Mesodermal cell (in vitro differentiated cells): ENCODE data around the gene HYI.
"Not testable (repeated sequence)": the region's sequence is repeated elsewhere in the genome, so short reads cannot be mapped to it uniquely, and the experiment has no call there.

Experiments
- H3K27ac ChIP-seq: 2 replicates; pipeline ENCODE4 v1.7.0; 2013; ENCODE audit warnings: mild to moderate bottlenecking, low read depth, low read length, moderate library complexity; ENCODE audit not compliant: severe bottlenecking
- H3K36me3 ChIP-seq: 2 replicates; pipeline ENCODE4 v1.7.1; 2013; ENCODE audit warnings: mild to moderate bottlenecking, low read length, moderate library complexity; ENCODE audit not compliant: control insufficient read depth, insufficient read depth
- H3K4me1 ChIP-seq: one replicate; pipeline ENCODE4 v1.7.1; 2013; ENCODE audit warnings: mild to moderate bottlenecking, low read length; ENCODE audit not compliant: insufficient read depth, control insufficient read depth, poor library complexity, severe bottlenecking
- H3K4me3 ChIP-seq: 2 replicates; pipeline ENCODE4 v1.7.0; 2013; ENCODE audit warnings: low read length, control low read depth, mild to moderate bottlenecking; ENCODE audit not compliant: insufficient read depth, poor library complexity, severe bottlenecking; ENCODE audit errors: extremely low read depth
- H3K9me3 ChIP-seq: 2 replicates; pipeline ENCODE4 v1.7.1; 2013; ENCODE audit warnings: mild to moderate bottlenecking, low read length, moderate library complexity; ENCODE audit not compliant: control insufficient read depth
- WGBS, 2 experiments: methylation state at CpG; one replicate each; pipeline ENCODE4 v1.1.5; 2013; ENCODE audit warnings: missing lambda C conversion rate in 2 of 2; ENCODE audit not compliant: insufficient coverage in 2 of 2; 5-methylcytosine and 5-hydroxymethylcytosine counted together

The HYI gene

DNA sequence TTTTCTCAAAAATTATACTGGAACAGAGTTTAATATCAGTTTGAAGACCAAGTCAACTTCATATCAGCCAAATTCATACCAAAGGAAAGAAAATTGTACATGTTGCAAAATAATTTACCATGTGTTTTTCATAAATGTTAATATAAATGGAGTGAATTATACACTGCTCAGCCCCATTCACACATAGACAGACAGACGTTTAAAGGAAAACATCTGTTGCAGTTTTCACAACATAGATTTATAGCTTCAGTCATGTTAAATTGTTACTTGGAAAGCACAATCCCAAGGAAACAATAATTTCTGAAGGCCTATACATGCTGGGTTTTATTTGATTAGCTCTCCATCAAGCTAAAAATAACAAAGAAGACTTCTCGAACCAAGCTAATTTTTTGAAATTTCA, 27.8 kb upstream of the HYI start:
- H3K27ac ChIP-seq, result no peak overlapping the region
- peaks cover under 1% of the 10 kb centered on the region for H3K4me1 ChIP-seq
- no peak overlapping the region for H3K4me3 ChIP-seq
- no peaks in the 10 kb centered on the region for H3K36me3 ChIP-seq
- no CpG with 5 or more reads among the region's 2 CpGs for WGBS, 2 experiments
- H3K9me3 ChIP-seq, result peaks cover 19% of the 10 kb centered on the region

DNA sequence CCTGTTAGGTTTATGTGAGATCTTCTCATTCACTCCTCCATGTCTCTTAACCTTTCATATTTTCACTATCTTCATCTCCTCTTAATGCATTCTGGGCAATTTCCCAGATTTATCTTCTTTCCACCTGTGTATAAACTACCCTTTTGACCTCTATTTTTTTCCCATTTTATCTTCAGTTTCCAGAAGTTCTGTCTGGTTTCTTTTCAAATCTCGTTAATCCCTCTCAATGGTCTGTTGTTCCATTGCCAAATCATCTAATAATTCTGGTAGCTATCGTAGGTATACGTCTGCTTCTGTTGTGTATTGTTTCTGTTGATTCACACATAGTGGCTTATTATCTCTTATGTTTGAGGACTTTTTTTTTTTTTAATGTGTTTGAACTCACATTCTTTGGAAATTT, 25.7 kb upstream of the HYI start:
- Histone ChIP-seq H3K27ac (no peak overlapping the region), H3K4me1 (peaks cover 12% of the 10 kb centered on the region), H3K36me3 (no peaks in the 10 kb centered on the region), H3K4me3 (no peak overlapping the region), H3K9me3 (peaks cover 20% of the 10 kb centered on the region)
- 100% methylated on average over 1 of the region's 3 CpGs; no CpG with 5 or more reads in 1 of the 2 experiments for WGBS, 2 experiments

DNA sequence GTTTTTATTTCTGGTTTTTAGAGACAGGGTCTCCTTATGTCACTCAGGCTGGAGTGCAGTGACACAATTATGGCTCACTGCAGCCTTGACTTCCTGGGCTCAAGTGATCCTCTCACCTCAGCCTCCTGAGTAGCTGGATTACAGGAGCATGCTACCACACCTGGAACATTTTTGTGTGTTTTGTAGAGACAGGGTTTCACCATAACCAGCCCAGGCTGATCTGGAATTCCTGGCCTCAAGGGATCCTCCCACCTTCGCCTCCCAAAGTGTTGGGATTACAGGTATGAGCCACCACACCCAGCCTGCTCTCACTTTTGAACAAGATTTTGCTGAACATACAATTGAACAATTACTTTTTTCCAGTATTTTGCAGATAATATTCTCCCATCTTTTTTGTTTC, 24.0 kb upstream of the HYI start:
- Histone ChIP-seq H3K4me1 (peaks cover 23% of the 10 kb centered on the region), H3K36me3 (no peaks in the 10 kb centered on the region), H3K27ac (no peak overlapping the region), H3K9me3 (peaks cover 20% of the 10 kb centered on the region), H3K4me3 (no peak overlapping the region)
- WGBS, 2 experiments, result 100% methylated on average over 1 of the region's 1 CpG

DNA sequence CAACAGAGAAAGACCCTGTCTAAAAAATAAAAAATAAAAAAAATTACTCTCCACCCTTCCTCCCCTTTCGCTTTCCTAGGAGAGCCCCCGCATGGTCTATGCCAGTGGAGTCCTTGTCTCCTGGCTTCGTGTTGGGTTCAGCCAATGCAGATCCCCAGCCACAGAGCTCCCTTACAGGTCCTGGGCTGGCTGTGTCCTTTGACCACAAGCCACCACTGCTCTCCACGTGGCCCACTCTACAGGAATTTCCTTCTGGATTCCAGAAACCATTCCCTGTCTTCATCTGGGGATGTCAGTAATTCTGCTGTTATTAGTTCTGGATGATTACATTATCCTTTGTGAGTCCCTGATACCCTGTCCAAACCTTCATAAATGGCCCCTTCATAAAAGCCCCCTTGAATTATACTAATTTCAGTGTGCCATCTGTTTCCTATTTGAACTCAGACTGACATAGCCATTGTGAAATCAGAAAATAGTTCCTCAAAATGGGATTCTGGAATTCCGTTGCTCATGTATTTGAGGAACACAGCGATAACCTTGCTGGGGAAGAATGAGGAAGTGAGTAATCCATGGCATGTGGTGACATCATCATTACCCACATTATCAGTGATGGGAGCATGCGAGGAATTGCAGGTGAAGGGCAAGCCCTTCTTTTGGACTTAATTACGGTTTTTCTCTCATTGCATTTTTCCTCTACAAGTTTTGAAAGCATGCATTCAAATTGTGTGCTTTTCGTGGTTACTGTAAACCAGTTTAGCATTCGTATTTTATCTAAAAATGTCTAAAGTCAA, 22.1 kb upstream of the HYI start:
- H3K36me3 ChIP-seq, H3K4me3 ChIP-seq: not testable (repeated sequence)
- H3K4me1 ChIP-seq, result peaks cover 33% of the 10 kb centered on the region
- WGBS, 2 experiments, result 83 to 85% methylated on average over 5 to 6 of the region's 10 CpGs
- H3K9me3 ChIP-seq, result peaks cover 20% of the 10 kb centered on the region
- H3K27ac ChIP-seq, result peak overlapping the region; percentile 90

DNA sequence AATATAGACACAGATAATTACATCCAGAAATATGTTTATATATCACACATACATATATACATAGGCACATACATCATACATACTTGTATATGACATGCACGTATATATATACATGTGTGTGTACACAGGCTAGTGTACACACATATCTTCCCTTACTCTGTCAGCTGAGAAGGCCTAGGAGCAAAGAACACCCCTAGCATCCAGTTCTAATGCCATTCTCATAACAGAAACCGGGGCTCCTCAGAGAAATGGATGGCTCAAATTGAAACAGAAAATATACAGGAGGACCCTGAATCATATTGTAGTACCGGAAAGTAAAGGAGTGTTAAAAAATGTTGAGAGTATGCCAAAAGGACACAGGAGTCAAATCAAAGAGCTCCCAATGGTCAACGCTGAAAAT, 19.7 kb upstream of the HYI start:
- WGBS, 2 experiments, result 89 to 100% methylated on average over 1 to 2 of the region's 4 CpGs
- Histone ChIP-seq H3K36me3 (no peaks in the 10 kb centered on the region), H3K4me3 (no peak overlapping the region), H3K27ac (peak overlapping the region; percentile 95), H3K9me3 (peaks cover 16% of the 10 kb centered on the region), H3K4me1 (peaks cover 33% of the 10 kb centered on the region)

DNA sequence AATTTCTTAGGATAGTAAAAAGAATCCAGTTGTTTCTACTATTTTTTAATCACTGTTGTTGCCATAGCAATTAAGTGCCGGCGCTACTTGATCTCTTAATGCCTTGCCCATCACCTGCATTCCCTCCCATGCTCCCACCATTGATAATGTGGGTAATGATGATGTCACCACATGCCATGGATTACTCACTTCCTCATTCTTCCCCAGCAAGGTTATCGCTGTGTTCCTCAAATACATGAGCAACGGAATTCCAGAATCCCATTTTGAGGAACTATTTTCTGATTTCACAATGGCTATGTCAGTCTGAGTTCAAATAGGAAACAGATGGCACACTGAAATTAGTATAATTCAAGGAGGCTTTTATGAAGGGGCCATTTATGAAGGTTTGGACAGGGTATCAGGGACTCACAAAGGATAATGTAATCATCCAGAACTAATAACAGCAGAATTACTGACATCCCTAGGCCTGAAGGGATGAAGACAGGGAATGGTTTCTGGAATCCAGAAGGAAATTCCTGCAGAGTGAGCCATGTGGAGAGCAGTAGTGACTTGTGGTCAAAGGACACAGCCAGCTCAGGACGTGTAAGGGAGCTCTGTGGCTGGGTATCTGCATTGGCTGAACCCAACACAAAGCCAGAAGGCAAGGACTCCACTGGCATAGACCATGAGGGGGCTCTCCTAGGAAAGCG, 18.9 kb upstream of the HYI start:
- peak overlapping the region; percentile 95 for H3K27ac ChIP-seq

DNA sequence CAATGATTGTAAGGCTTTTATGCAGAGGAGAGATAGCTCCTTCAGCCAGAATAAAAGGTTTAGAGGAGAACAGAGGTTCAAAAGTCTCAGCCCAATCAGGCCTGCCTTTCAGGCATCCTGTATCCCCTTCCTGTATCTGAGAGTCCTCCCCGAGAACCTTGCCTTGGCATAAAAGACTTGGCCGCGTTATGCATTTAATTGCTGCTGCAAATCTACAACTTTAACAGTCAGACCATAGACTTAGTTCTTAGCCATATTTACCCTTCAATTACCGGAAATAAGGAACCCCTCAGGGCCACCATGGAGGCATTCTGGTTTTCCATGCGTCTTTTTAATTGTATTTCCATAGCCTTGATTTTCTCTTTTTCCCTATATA, 18.3 kb upstream of the HYI start:
- Histone ChIP-seq H3K4me1 (peaks cover 33% of the 10 kb centered on the region), H3K36me3 (no peaks in the 10 kb centered on the region), H3K9me3 (peaks cover 13% of the 10 kb centered on the region), H3K4me3 (no peak overlapping the region), H3K27ac (peak overlapping the region; percentile 95)
- whole genome bisulfite sequencing, 2 experiments, result 95 to 100% methylated on average over 4 of the region's 5 CpGs

More for the DNA sequence above, 18.9 kb upstream of the HYI start:
- H3K4me3 ChIP-seq, H3K36me3 ChIP-seq: not testable (repeated sequence)
- 27 to 58% methylated on average over 1 to 2 of the region's 6 CpGs for WGBS, 2 experiments
- H3K9me3 ChIP-seq, result peaks cover 18% of the 10 kb centered on the region
- peaks cover 33% of the 10 kb centered on the region for H3K4me1 ChIP-seq

DNA sequence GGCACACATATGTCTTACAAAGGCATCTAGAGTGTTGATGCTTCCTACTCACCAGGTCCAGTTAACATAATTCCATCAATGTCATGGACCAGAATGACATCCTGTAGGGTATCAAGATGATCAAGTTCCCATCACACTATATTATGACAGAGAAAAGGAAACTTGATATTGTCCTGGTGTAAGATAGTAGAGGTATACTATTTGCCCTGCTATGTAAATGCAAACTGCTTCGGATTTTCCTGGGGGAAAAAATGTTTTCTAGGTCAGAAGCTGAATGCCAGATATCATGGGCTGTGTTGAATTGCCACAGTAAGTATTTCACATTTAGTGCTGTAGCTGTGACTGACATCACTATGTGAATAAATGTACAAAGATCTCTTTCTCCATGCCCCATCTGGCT, 16.2 kb upstream of the HYI start:
- no peak overlapping the region for H3K4me3 ChIP-seq
- no peak overlapping the region for H3K27ac ChIP-seq
- 43 to 100% methylated on average over 1 of the region's 1 CpG for WGBS, 2 experiments
- peaks cover 6% of the 10 kb centered on the region for H3K9me3 ChIP-seq
- no peaks in the 10 kb centered on the region for H3K36me3 ChIP-seq
- H3K4me1 ChIP-seq, result peaks cover 22% of the 10 kb centered on the region

DNA sequence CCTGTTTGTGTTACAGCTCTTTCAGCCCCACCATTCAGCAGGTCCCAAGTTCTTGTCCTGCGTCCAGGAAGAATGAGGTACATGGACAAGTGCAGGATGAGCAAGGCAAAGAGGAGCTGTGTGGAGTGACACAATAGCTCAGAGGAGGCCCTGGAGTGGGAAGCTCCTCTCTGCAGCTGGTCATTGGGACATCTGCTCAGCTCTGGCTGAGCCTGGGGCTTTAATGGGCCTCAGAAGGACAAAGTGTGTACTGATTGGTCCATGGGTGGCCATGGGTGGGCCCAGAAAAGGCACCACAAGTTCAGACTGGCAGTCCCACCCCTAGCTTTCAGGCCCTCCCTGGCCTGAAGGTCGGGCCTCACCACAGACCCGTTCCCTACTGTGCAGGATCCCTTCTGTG, 14.7 kb upstream of the HYI start:
- WGBS, 2 experiments, result 95 to 96% methylated on average over 2 to 3 of the region's 3 CpGs
- Histone ChIP-seq H3K9me3 (peaks cover 6% of the 10 kb centered on the region), H3K4me1 (peaks cover 12% of the 10 kb centered on the region), H3K36me3 (no peaks in the 10 kb centered on the region), H3K27ac (no peak overlapping the region), H3K4me3 (no peak overlapping the region)

DNA sequence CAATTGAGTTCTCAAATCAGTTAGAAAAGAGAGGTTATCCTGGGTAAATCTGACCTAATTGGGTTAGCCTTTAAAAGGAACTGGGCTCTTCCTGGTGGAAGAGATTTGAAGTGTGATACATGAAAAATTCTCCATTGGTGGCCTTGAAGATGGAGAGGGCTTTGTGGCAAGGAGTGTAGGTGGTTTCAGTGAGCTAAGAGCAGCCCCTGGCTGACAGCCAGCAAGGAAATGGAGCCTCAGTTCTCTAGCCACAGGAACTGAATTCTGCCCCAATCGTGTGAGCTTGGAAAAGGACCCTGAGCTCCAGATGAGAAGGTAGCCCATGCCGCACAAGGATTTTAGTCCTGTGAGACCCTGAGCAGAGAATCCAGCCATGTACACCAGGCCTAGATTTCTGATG, 12.7 kb upstream of the HYI start:
- Histone ChIP-seq H3K4me3 (no peak overlapping the region), H3K27ac (no peak overlapping the region), H3K36me3 (no peaks in the 10 kb centered on the region), H3K9me3 (peaks cover 13% of the 10 kb centered on the region), H3K4me1 (peaks cover under 1% of the 10 kb centered on the region)
- WGBS, 2 experiments, result 81 to 94% methylated on average over 2 of the region's 2 CpGs

DNA sequence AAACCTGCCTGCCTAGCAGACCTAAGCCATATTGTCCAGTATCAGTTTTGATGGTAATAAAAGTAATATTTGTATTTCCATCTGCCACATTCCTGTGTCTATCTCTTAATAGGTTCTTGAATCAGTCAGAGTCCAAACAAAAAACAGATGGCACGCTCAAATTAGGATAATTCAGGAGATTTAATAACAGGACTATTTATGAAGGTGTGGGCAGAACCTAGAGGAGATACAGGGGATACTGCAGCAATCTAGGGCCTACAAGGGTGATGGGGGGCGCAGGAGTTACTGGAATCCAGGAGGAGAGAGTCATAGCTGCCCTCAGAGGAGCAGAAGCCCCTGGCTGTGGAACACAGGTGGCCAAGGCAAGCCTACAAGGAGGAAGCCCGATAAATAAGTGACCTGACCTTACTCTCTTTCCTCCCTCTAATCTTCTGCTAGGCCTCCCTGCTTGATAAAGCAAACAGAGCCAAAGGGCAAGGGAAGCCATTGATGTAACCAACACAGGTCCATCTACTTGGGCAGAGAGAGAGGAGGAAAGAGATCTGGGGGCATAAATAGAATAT, 11.9 kb upstream of the HYI start:
- 86 to 90% methylated on average over 2 to 3 of the region's 3 CpGs for WGBS, 2 experiments

More for the DNA sequence above, 11.9 kb upstream of the HYI start:
- Histone ChIP-seq H3K4me1 (no peaks in the 10 kb centered on the region), H3K36me3 (no peaks in the 10 kb centered on the region), H3K27ac (no peak overlapping the region), H3K4me3 (no peak overlapping the region), H3K9me3 (peaks cover 14% of the 10 kb centered on the region)
